Measurements from ENCODE around the gene PNCK.
"Not testable (repeated sequence)": the region's sequence is repeated elsewhere in the genome, so short reads cannot be mapped to it uniquely, and the experiment has no call there.

PNCK gene

GRCh38 chrX:153697924-153698865, 24.6 kb upstream of the PNCK start:
- no peak for DNase-seq

DNA sequence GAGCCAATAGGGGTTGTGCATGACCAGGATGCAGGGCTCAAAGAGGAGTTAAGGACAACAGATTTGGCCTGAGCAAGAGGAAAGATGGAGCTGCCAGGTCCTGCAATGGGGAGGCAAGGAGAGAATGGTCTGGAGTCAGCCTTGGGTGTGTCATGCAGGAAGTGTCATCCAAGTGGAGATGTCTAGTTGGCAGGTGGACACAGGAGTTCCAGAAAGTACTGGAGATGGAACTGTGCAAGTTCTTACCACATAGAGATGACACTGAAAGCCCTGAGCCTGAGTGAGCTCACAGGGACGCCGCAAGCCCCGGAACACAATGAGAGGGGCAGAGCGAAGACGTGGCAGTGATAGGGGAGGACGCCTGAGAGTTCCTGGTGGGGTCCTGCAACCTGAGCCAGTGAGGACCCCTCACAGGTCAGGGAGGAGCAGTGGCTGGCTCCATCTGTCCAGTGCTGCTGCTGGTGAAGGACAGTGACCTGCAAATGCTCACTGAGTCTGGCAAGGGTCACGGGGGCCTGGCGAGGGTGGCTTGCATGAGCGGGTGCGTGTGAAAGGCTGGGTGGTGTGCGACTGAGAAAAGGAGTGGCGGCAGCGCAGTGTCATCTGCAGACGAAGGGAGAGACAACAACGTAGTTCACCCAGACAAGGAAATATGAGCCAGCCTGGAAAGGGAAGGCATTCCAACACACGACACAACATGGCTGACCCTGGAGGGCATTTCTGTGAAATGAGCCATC, 23.5 kb upstream of the PNCK start:
- not testable (repeated sequence) for DNase-seq

DNA sequence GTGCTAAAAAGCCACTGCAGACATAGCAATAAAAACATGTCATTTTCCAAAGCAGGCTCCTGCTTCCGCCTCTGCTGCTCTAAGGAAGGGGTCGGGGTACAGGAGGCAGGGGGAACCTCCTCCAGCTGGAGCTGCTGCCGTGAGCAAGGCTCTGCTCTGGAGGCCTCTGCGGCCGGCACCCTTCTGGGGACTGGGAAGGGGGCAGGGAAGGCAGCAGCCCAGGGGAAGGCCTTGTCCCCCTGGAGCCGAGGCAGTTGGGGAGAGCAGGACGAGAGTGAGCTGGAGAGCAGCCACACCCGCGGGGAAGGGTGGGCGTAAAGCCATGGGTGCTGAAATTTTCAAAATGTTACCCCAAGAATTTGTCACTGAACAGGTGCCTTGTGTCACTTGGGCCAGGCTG, 22.9 kb upstream of the PNCK start:
- not testable (repeated sequence) for DNase-seq

DNA sequence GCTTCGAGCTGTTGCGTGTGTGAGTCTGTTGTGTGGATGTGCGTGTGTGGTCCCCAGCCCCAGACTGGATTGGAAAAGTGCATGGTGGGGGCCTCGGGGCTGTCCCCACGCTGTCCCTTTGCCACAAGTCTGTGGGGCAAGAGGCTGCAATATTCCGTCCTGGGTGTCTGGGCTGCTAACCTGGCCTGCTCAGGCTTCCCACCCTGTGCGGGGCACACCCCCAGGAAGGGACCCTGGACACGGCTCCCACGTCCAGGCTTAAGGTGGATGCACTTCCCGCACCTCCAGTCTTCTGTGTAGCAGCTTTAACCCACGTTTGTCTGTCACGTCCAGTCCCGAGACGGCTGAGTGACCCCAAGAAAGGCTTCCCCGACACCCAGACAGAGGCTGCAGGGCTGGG, 22.5 kb upstream of the PNCK start:
- no peak for DNase-seq

GRCh38 chrX:153694687-153695270, 21.2 kb upstream of the PNCK start:
- DNase-seq, result no peak

DNA sequence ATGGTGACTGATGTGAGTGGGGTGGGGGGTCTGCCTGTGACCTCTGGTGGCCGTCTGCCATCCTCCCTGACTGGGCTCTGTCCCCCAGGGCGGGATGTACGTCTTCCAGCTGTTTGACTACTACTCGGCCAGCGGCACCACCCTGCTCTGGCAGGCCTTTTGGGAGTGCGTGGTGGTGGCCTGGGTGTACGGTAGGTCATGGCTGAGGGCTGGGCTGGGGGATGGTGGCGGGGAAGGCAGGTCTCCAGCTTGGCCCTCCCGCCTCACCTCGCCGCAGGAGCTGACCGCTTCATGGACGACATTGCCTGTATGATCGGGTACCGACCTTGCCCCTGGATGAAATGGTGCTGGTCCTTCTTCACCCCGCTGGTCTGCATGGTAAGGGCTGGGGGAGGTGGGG, 20.6 kb upstream of the PNCK start:
- DNase-seq, result not testable (repeated sequence)

GRCh38 chrX:153693216-153694086, 19.8 kb upstream of the PNCK start:
- no peak for DNase-seq

- DNase-seq, result no peak
Measured at GRCh38 chrX:153692611-153693156, 19.1 kb upstream of the PNCK start.

GRCh38 chrX:153692003-153692402, 18.4 kb upstream of the PNCK start:
- DNase-seq, result no peak

- DNase-seq, result not testable (repeated sequence)
Measured at GRCh38 chrX:153691032-153691827, 17.6 kb upstream of the PNCK start.

- DNase-seq, result no peak
Measured at GRCh38 chrX:153690466-153690865, 16.9 kb upstream of the PNCK start.

- DNase-seq, result no peak
Measured at GRCh38 chrX:153689654-153690465, 16.2 kb upstream of the PNCK start.

DNA sequence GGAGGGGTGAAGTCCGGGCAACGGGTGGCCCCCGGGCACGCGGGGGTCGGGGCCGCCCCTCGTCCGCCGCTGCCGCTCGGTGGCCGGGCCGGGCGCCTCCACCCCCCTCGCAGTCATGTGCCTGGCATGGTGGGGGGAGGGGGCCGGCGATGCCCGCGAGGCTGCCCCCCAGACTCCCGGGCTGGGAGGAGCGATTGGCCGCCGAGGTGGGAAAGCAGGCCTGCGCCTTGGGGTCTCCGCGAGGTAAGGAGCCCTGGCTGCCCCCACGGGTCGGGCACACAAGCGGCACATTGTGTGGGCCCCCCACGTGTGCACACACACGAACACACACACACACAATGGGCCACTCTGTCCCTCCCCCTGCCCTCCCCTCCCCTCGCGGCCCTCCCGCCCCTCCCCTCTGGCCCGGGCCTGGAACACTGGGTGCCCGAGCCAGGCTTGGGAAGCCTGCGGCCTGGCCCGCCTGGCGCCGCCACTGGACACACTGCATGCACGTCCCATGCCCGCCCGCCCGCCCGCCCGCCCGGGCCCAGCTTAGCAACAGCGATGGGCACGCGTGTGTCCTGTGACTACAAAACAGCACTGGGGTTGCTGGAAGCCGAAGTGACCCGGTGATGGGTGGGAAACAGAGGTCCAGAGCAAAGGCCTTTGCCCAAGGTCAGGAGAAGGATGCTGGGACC, 15.4 kb upstream of the PNCK start:
- no peak for DNase-seq

DNA sequence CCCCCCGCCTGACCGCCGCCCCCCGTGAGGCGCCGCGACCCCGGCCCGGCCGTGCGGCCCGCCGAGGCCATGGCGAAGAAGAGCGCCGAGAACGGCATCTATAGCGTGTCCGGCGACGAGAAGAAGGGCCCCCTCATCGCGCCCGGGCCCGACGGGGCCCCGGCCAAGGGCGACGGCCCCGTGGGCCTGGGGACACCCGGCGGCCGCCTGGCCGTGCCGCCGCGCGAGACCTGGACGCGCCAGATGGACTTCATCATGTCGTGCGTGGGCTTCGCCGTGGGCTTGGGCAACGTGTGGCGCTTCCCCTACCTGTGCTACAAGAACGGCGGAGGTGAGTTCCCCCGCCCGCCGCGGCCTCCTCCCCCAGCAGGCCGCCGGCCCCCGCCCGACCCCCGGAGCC, 14.9 kb upstream of the PNCK start:
- no peak for DNase-seq

GRCh38 chrX:153688071-153688470, 14.5 kb upstream of the PNCK start:
- DNase-seq, result no peak

GRCh38 chrX:153687121-153688039, 13.8 kb upstream of the PNCK start, which contains the start of gene SLC6A8:
Gene SLC6A8, plus strand, starts transcription at chrX:153687926. Its CDS starts 649 bp downstream, at chrX:153688575.
- peak; percentile 16 for DNase-seq

DNA sequence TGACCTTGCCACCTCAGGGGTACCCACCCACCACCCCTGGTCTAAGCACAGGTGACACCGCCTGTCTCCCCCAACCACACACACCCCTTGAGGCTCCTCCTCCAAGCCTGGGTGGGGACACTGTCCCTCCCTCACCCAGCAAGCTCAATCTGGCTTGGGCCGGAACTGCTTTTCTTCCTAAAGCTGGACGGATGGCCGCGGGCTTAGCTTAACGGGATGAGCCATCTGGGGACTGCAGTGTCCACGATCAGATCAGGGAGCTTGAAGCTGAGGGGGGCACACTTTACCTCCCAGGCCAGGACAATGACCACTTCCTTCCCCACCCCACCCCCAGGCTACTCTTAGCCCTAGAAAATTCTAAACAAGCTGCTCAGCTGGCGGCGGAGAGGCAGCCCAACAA, 13.1 kb upstream of the PNCK start:
- no peak for DNase-seq

Data from activated T-cell treated with anti-CD3 and anti-CD28 coated beads for 4 hours (primary cell).